Measurements from ENCODE around the gene DNAH11.

DNA sequence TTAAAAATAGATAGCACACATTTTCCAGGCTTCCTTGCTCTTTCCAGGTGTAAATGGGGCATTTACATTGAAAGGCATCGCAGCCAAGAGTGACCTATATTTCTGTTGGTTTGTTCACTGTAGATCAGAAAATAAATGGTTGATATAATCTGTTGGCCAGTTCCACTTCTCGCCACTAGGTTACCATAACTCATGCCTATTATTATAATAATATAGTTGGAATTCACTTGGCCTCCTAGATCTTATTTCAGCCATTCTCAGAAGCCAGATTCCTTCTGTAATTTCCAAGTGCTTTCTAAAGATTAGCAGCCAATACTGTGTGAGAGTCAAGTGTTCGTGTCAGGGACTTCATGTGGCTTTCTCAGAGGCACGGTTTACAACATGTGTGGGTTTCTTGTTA lies 179.5 kb downstream of the DNAH11 start:
- TF ChIP-seq, protein P1, sequence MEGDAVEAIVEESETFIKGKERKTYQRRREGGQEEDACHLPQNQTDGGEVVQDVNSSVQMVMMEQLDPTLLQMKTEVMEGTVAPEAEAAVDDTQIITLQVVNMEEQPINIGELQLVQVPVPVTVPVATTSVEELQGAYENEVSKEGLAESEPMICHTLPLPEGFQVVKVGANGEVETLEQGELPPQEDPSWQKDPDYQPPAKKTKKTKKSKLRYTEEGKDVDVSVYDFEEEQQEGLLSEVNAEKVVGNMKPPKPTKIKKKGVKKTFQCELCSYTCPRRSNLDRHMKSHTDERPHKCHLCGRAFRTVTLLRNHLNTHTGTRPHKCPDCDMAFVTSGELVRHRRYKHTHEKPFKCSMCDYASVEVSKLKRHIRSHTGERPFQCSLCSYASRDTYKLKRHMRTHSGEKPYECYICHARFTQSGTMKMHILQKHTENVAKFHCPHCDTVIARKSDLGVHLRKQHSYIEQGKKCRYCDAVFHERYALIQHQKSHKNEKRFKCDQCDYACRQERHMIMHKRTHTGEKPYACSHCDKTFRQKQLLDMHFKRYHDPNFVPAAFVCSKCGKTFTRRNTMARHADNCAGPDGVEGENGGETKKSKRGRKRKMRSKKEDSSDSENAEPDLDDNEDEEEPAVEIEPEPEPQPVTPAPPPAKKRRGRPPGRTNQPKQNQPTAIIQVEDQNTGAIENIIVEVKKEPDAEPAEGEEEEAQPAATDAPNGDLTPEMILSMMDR (IDR thresholded peaks at IDR 0.05): peak; percentile 24; the same call in 1 of the 2 replicates
- TF ChIP-seq POLR2AphosphoS5 (IDR thresholded peaks at IDR 0.05; ENCODE audit: low read depth, low read length) (no peak), TCF7L2 (IDR thresholded peaks at IDR 0.05; ENCODE audit: low read depth, low read length) (no peak), SIN3A (IDR thresholded peaks at IDR 0.05; ENCODE audit: borderline replicate concordance, insufficient read depth, low read depth, low read length) (no peak)
- TF ChIP-seq, protein P2, sequence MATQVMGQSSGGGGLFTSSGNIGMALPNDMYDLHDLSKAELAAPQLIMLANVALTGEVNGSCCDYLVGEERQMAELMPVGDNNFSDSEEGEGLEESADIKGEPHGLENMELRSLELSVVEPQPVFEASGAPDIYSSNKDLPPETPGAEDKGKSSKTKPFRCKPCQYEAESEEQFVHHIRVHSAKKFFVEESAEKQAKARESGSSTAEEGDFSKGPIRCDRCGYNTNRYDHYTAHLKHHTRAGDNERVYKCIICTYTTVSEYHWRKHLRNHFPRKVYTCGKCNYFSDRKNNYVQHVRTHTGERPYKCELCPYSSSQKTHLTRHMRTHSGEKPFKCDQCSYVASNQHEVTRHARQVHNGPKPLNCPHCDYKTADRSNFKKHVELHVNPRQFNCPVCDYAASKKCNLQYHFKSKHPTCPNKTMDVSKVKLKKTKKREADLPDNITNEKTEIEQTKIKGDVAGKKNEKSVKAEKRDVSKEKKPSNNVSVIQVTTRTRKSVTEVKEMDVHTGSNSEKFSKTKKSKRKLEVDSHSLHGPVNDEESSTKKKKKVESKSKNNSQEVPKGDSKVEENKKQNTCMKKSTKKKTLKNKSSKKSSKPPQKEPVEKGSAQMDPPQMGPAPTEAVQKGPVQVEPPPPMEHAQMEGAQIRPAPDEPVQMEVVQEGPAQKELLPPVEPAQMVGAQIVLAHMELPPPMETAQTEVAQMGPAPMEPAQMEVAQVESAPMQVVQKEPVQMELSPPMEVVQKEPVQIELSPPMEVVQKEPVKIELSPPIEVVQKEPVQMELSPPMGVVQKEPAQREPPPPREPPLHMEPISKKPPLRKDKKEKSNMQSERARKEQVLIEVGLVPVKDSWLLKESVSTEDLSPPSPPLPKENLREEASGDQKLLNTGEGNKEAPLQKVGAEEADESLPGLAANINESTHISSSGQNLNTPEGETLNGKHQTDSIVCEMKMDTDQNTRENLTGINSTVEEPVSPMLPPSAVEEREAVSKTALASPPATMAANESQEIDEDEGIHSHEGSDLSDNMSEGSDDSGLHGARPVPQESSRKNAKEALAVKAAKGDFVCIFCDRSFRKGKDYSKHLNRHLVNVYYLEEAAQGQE (IDR thresholded peaks at IDR 0.05; ENCODE audit: insufficient read depth in 1 of 2, low read depth in 2 of 2, low read length in 1 of 2): no peak

Data from Panc1 (cell line).